Esophagus muscularis mucosa (tissue), 4 donors: ENCODE results near the gene ZAP70.

Experiments used
- CTCF ChIP-seq, 3 experiments: fragments of 200-600 bp in 2 of 3; fragments of 450-650 bp in 1 of 3; sonication (generic) in 2 of 3; IDR thresholded peaks; one replicate each; pipeline ENCODE4 v1.5.1; 2017 to 2019; ENCODE audit warnings: antibody characterized with exemption in 3 of 3, mild to moderate bottlenecking in 2 of 3, moderate library complexity in 1 of 3
- EP300 ChIP-seq: sonication (generic); formaldehyde crosslinking; IDR thresholded peaks from one replicate; pipeline ENCODE4 v1.6.1; 2017; ENCODE audit warnings: antibody characterized with exemption
- POLR2A ChIP-seq: fragments of 450-650 bp; IDR thresholded peaks from one replicate; pipeline ENCODE4 v1.6.1; 2017; ENCODE audit warnings: antibody characterized with exemption, moderate library complexity, mild to moderate bottlenecking, low read depth
- POLR2AphosphoS5 ChIP-seq, 2 donors: sonication (generic); formaldehyde crosslinking; IDR thresholded peaks; one replicate each; pipeline ENCODE4 v1.6.1; 2017; ENCODE audit warnings: antibody characterized with exemption in 2 of 2

GRCh38 chr2:97730245-97730644 is 16.9 kb downstream of the ZAP70 start:
- TF ChIP-seq POLR2A (no peak), CTCF (IDR thresholded peaks at IDR 0.05) (no peak), EP300 (no peak), POLR2AphosphoS5 (IDR thresholded peaks at IDR 0.05) (no peak)
